K562 (cell line): Measurements from ENCODE around the gene MICALL2. TPM values are rescaled to one million over a fixed set of nuclear protein-coding genes. Genes with fewer than 3 reads are reported as not detected.

Experiments
- ATAC-seq: fragments of 200-7000 bp; cut with Tn5 transposase; 3 replicates; pipeline ENCODE4 v1.9.1; 2020; ENCODE audit warnings: moderate library complexity
- BruUV-seq: library from RNA; stranded (reverse); fragments of 400-500 nt; replicated peaks from 2 replicates; lab custom pipeline; 2021; lab: Mats Ljungman, UMichigan
- CTCF ChIA-PET: fragments of 300-600 bp; formaldehyde crosslinking; extraction: SDS; loops from one replicate; lab custom pipeline; 2021; ENCODE audit warnings: low intra/inter-chr PET ratio; lab: Yijun Ruan, JAX
- POLR2A ChIA-PET: fragments of 300-600, 350-650 bp; sonication (Branson Sonifier 250); formaldehyde crosslinking; extraction: SDS; loops from one replicate; lab custom pipeline; 2021; ENCODE audit warnings: antibody characterized with exemption, inconsistent platforms; lab: Yijun Ruan, JAX
- DNase-seq, 4 experiments: peaks; one replicate each; pipeline versions ENCODE4 v3.0.0 to v3.0.0-alpha.2; 2011 to 2018; ENCODE audit warnings: low spot score in 3 of 4, mixed read lengths in 3 of 4; ENCODE audit errors: extremely low read depth in 1 of 4
- FAIRE-seq: peaks from 2 replicates; lab custom pipeline; 2011; peaks lifted over from hg19 to GRCh38; lab: Jason Lieb, UNC
- H2AFZ ChIP-seq: 2 replicates; pipeline ENCODE4 v1.6.0; 2011; ENCODE audit warnings: low read depth, low read length, control low read depth, inconsistent platforms
- H3K27ac ChIP-seq: fragments of 200-600 bp; 3 replicates; pipeline ENCODE4 v1.8.0; 2011; ENCODE audit warnings: low read depth, mild to moderate bottlenecking, control low read depth, inconsistent platforms, low read length, moderate library complexity, mixed read lengths; ENCODE audit errors: extremely low read depth
- H3K27me3 ChIP-seq, 2 experiments: fragments of 300-600 bp in 1 of 2; 2 replicates in 1 of 2; 3 replicates in 1 of 2; pipeline versions ENCODE4 v1.6.0 to v1.8.0; 2011; ENCODE audit warnings: inconsistent platforms in 2 of 2, low read length in 2 of 2, mild to moderate bottlenecking in 1 of 2, mixed read lengths in 1 of 2, moderate library complexity in 1 of 2; ENCODE audit not compliant: control insufficient read depth in 2 of 2, insufficient read depth in 2 of 2
- H3K36me3 ChIP-seq: fragments of 300-600 bp; 3 replicates; pipeline ENCODE4 v1.8.0; 2011; ENCODE audit warnings: mild to moderate bottlenecking, low read length, inconsistent platforms; ENCODE audit not compliant: control insufficient read depth, insufficient read depth
- H3K4me1 ChIP-seq, 2 experiments: fragments of 200-600 bp in 1 of 2; replicated peaks in 1 of 2; 2 replicates in 1 of 2; 3 replicates in 1 of 2; pipeline versions ENCODE4 v1.5.1 to v1.8.0; 2011; ENCODE audit warnings: inconsistent platforms in 2 of 2, low read length in 2 of 2, mild to moderate bottlenecking in 1 of 2, mixed read lengths in 1 of 2, moderate library complexity in 1 of 2; ENCODE audit not compliant: control insufficient read depth in 2 of 2, insufficient read depth in 2 of 2
- H3K4me2 ChIP-seq: 2 replicates; pipeline ENCODE4 v1.6.1; 2011; ENCODE audit warnings: low read length, control low read depth, inconsistent platforms, mixed read lengths; ENCODE audit not compliant: insufficient read depth
- H3K4me3 ChIP-seq: fragments of 200-600 bp; sonication (generic), shearing (Covaris generic); 2 replicates; pipeline ENCODE4 v1.5.1; 2016; ENCODE audit warnings: control low read depth, inconsistent platforms
- H3K79me2 ChIP-seq: fragments of 200-600 bp; 3 replicates; pipeline ENCODE4 v1.8.0; 2011; ENCODE audit warnings: low read length, inconsistent platforms; ENCODE audit not compliant: control insufficient read depth, insufficient read depth
- H3K9ac ChIP-seq, 2 experiments: 2 replicates each; pipeline versions ENCODE4 v1.6.0 to v1.6.1; 2011; ENCODE audit warnings: low read depth in 2 of 2, low read length in 2 of 2, control low read depth in 1 of 2, inconsistent platforms in 1 of 2, mild to moderate bottlenecking in 1 of 2, mixed read lengths in 1 of 2; ENCODE audit not compliant: insufficient read depth in 1 of 2
- H3K9me1 ChIP-seq: one replicate; pipeline ENCODE4 v1.6.0; 2011; ENCODE audit warnings: inconsistent platforms, mild to moderate bottlenecking, low read length, moderate library complexity; ENCODE audit not compliant: control insufficient read depth, insufficient read depth
- H3K9me3 ChIP-seq: replicated peaks from 2 replicates; pipeline ENCODE4 v1.5.1; 2011; ENCODE audit warnings: low read depth, low read length, inconsistent platforms; ENCODE audit not compliant: control insufficient read depth, insufficient read depth
- H4K20me1 ChIP-seq: replicated peaks from 2 replicates; pipeline ENCODE4 v1.6.1; 2011; ENCODE audit warnings: low read length, inconsistent platforms, mixed read lengths; ENCODE audit not compliant: control insufficient read depth, insufficient read depth
- CEBPZ ChIP-seq: fragments of 150-350 bp; IDR thresholded peaks from 2 replicates; pipeline ENCODE4 v1.6.1; 2014; ENCODE audit warnings: low read depth, mild to moderate bottlenecking, low read length, borderline replicate concordance
- E2F6 ChIP-seq, 2 experiments: IDR thresholded peaks; 2 replicates each; pipeline ENCODE4 v1.6.1; 2011; ENCODE audit warnings: borderline replicate concordance in 1 of 2, control low read depth in 1 of 2, low read depth in 1 of 2, low read length in 1 of 2, mild to moderate bottlenecking in 1 of 2, mixed read lengths in 1 of 2, moderate library complexity in 1 of 2; ENCODE audit not compliant: insufficient read depth in 1 of 2, insufficient read length in 1 of 2, poor library complexity in 1 of 2, severe bottlenecking in 1 of 2; ENCODE audit errors: extremely low read depth in 1 of 2
- KDM1A ChIP-seq, 2 experiments: fragments of 450-650 bp; IDR thresholded peaks; 2 replicates each; pipeline ENCODE4 v1.6.1; 2016; ENCODE audit warnings: mild to moderate bottlenecking in 2 of 2
- MEF2D ChIP-seq: conservative IDR thresholded peaks from 2 replicates; pipeline ENCODE4 v1.6.1; 2016; ENCODE audit warnings: low read depth, missing genetic modification characterization, missing compliant biosample characterization
- MYNN ChIP-seq, 2 experiments: sonication (generic); formaldehyde crosslinking in 1 of 2; IDR thresholded peaks; 2 replicates each; pipeline versions ENCODE4 v1.5.0 to v1.6.1; 2016 to 2020; ENCODE audit warnings: antibody characterized with exemption in 1 of 2, missing genetic modification reagents in 1 of 2
- NELFE ChIP-seq: IDR thresholded peaks from 2 replicates; pipeline ENCODE4 v1.6.1; 2011; ENCODE audit warnings: mild to moderate bottlenecking; ENCODE audit not compliant: insufficient read depth, insufficient read length
- RBM25 ChIP-seq: fragments of 200-400 bp; formaldehyde crosslinking; IDR thresholded peaks from 2 replicates; pipeline ENCODE4 v1.6.1; 2018; ENCODE audit warnings: low read length, low read depth, moderate library complexity; ENCODE audit not compliant: severe bottlenecking
- RBM39 ChIP-seq: fragments of 200-400 bp; formaldehyde crosslinking; optimal IDR thresholded peaks from 2 replicates; pipeline ENCODE3; 2018; ENCODE audit warnings: low read depth, low read length
- ZNF444 ChIP-seq: fragments of 250-450 bp; sonication (Bioruptor Pico); IDR thresholded peaks from 2 replicates; pipeline ENCODE4 v1.4.0; 2020; ENCODE audit warnings: mild to moderate bottlenecking, moderate library complexity
- ZSCAN32 ChIP-seq: fragments of 450-650 bp; formaldehyde crosslinking; IDR thresholded peaks from 2 replicates; pipeline ENCODE4 v1.4.0; 2020; ENCODE audit warnings: mild to moderate bottlenecking, moderate library complexity
- WGBS: fragments of 100-300 bp; shearing (Covaris generic); methylation state at CpG from one replicate; pipeline ENCODE4 v1.1.6; 2016; ENCODE audit warnings: low coverage, mixed read lengths; ENCODE audit not compliant: insufficient coverage; ENCODE audit errors: missing lambda C conversion rate; 5-methylcytosine and 5-hydroxymethylcytosine counted together
- in situ Hi-C: fragments of 300-500 bp; cut with MboI; formaldehyde crosslinking; loops from 4 replicates; pipeline ENCODE4 v1.15.0; 2018; ENCODE audit warnings: inconsistent platforms, mixed read lengths
- intact Hi-C: fragments of 100-400 bp; cut with micrococcal nuclease; formaldehyde crosslinking; loops from 2 replicates; pipeline ENCODE4 v1.14.2; 2022
- polyA plus RNA-seq, 8 experiments: library from polyadenylated mRNA; depleted of rRNA in 4 of 8; stranded (reverse) in 5 of 8; unstranded in 3 of 8; fragments of >200 nt; fragmentation: Nextera tagmentation in 2 of 8; fragmentation: Illumina TruSeq in 1 of 8; extraction: Ambion mirVana in 2 of 8; extraction: Trizol in 1 of 8; gene quantifications; 2 replicates each; pipeline versions ENCODE4 v1.2.1 to v1.2.3, GENCODE V29; 2011 to 2014; ENCODE audit warnings: inconsistent platforms in 1 of 8, missing spikeins in 1 of 8
- total RNA-seq, 7 experiments: library from RNA; depleted of rRNA in 6 of 7; stranded (reverse); fragments of >200 nt in 6 of 7; fragmentation: Illumina TruSeq in 2 of 7; extraction: Trizol in 2 of 7; gene quantifications; 2 replicates each; pipeline versions ENCODE4 v1.2.1 to v1.2.3, GENCODE V29; 2011 to 2021; ENCODE audit warnings: low replicate concordance in 1 of 7
- TF ChIP-seq, protein P1 (sequence below): fragments of 200-800 bp; sonication (Bioruptor generic); IDR thresholded peaks from 2 replicates; pipeline ENCODE4 v1.6.1; 2017; ENCODE audit warnings: missing genetic modification characterization, missing compliant biosample characterization
- TF ChIP-seq, protein P2 (sequence below): sonication (generic); formaldehyde crosslinking; IDR thresholded peaks from 2 replicates; pipeline ENCODE4 v1.4.0; 2020; ENCODE audit warnings: mild to moderate bottlenecking, missing genetic modification reagents

MICALL2 gene
- total and polyA plus RNA-seq, 9 of the 15 experiments (the other 6 are each of a cell fraction or from before 2014, with no cell fraction given), result 1.8 to 103 (median 17.0) TPM

DNA sequence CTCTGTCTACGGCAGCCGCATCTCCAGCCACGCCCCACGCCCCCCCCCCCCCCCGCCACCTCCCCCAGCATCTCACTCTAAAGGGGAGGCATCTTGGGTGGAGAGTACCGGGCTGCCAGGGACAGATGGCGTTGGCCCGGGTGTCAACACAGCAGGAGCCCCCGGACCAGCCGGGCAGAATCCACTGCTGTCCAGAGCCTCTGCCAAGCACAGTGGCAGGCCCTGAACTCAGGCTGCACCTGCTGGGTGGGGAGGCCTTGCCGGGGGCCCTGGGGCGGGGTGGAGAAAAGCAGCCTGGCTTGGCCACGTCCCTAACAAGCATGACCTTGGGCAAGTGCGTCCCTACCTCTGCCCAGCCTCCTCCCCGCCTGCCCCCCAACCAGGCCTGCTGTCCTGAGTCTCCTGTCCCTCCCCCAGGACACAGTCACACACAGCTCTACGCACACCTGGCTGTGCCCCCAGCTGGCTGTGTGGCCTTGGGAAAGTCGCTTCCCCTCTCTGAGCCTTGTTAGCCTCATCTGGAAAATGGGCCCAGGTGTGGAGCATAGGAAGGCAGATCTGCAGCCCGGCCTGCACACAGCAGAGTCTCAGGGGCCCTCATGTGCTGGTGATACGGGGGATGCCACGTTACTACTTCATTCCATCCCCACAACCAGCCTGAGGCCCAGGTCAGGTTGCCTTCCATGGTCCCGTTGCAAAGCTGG, 45.2 kb downstream of the MICALL2 start:
- no peak for FAIRE-seq
- BruUV-seq, result no TSS peak
- ATAC-seq, result no peak
- no peak overlapping the region for H3K4me3 ChIP-seq
- H3K4me2 ChIP-seq, result no peak overlapping the region
- H3K9me3 ChIP-seq, result no peaks in the 10 kb centered on the region
- H3K27ac ChIP-seq, result no peak overlapping the region
- peaks cover 3 to 21% of the 10 kb centered on the region in 2 experiments; a peak in 2 of 5 replicates for H3K27me3 ChIP-seq
- H3K79me2 ChIP-seq, result no peaks in the 10 kb centered on the region
- under 1% methylated on average over 15 of the region's 21 CpGs for WGBS
- in situ Hi-C loops, result no loop called here
- POLR2A ChIA-PET, result no interaction called here
- no peaks in the 10 kb centered on the region for H3K9me1 ChIP-seq
- CTCF ChIA-PET, result no interaction called here
- H3K4me1 ChIP-seq, result peaks cover 14 to 26% of the 10 kb centered on the region in 2 experiments
- H2AFZ ChIP-seq, result no peak overlapping the region
- no peak for DNase-seq
- H3K36me3 ChIP-seq, result no peaks in the 10 kb centered on the region
- H4K20me1 ChIP-seq, result 0 out of 2 replicates have a peak, but pooled peaks cover 10% of the 10 kb centered on the region
- intact Hi-C loops, result loop anchor here (2.0 kb wide), 1 partner anchor 45 kb away; no protein-coding TSS in a partner anchor
- H3K9ac ChIP-seq, result peak overlapping the region in 1 of 2 experiments; percentile 18; a peak in 1 of 4 replicates
- TF ChIP-seq RBM25 (peak; percentile 45), CEBPZ (no peak), ZSCAN32 (no peak), E2F6 (IDR thresholded peaks at IDR 0.05; ENCODE audit: borderline replicate concordance in 1 of 2, extremely low read depth in 1 of 2, insufficient read depth in 1 of 2, insufficient read length in 1 of 2, low read depth in 1 of 2, low read length in 1 of 2, poor library complexity in 1 of 2, severe bottlenecking in 1 of 2) (no peak), MEF2D (no peak), RBM39 (no peak), KDM1A (IDR thresholded peaks at IDR 0.05) (peak; percentile 36 to 61; a peak in 1 of 4 replicates), ZNF444 (no peak), MYNN (IDR thresholded peaks at IDR 0.05) (no peak), MYNN (CRISPR knock-in tag; IDR thresholded peaks at IDR 0.05) (no peak), NELFE (no peak)
- TF ChIP-seq, protein P1, sequence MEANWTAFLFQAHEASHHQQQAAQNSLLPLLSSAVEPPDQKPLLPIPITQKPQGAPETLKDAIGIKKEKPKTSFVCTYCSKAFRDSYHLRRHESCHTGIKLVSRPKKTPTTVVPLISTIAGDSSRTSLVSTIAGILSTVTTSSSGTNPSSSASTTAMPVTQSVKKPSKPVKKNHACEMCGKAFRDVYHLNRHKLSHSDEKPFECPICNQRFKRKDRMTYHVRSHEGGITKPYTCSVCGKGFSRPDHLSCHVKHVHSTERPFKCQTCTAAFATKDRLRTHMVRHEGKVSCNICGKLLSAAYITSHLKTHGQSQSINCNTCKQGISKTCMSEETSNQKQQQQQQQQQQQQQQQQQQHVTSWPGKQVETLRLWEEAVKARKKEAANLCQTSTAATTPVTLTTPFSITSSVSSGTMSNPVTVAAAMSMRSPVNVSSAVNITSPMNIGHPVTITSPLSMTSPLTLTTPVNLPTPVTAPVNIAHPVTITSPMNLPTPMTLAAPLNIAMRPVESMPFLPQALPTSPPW, result peak; percentile 18; the same call in 1 of the 2 replicates
- TF ChIP-seq, protein P2, sequence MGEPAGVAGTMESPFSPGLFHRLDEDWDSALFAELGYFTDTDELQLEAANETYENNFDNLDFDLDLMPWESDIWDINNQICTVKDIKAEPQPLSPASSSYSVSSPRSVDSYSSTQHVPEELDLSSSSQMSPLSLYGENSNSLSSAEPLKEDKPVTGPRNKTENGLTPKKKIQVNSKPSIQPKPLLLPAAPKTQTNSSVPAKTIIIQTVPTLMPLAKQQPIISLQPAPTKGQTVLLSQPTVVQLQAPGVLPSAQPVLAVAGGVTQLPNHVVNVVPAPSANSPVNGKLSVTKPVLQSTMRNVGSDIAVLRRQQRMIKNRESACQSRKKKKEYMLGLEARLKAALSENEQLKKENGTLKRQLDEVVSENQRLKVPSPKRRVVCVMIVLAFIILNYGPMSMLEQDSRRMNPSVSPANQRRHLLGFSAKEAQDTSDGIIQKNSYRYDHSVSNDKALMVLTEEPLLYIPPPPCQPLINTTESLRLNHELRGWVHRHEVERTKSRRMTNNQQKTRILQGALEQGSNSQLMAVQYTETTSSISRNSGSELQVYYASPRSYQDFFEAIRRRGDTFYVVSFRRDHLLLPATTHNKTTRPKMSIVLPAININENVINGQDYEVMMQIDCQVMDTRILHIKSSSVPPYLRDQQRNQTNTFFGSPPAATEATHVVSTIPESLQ (CRISPR knock-in tag), result no peak
